Putamen (tissue), 1 donor: ENCODE data around the gene ASB13.
"Not testable (repeated sequence)": the region's sequence is repeated elsewhere in the genome, so short reads cannot be mapped to it uniquely, and the experiment has no call there.

Experiments used
- DNase-seq: peaks from one replicate; pipeline ENCODE4 v3.0.0-alpha.2; 2016; ENCODE audit warnings: low spot score

Gene ASB13

DNA sequence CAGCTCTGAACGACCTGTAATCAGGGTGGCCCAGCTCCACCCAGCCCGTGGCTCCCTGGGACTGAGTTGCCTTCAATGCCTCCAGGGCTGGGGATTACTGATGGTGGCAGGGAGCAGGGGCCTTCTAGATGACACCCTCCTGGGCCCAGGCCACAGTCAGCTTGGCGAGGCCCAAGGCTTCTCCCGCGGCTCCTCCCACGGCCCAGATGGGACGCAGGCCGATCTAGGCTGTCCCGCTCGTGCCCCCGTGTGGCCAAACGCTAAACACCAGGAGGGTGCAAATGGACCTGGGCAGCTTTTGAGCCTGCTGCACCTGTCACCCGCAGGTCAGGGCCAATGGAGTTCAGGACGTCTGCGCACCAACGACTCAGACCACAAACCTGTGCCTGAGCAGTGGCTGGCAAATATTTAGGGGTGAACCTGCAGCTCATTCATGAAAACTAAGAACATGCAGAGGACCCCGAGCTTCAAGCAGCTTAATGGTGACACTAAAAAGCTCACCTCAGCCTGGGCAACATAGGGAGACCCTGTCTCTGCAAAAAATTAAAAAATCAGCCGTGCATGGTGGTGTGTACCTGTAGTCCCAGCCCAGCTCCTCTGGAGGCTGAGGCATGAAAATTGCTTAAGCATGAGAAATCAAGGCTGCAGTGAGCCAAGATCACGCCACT is 43.2 kb downstream of the ASB13 start:
- DNase-seq = peak; percentile 60

DNA sequence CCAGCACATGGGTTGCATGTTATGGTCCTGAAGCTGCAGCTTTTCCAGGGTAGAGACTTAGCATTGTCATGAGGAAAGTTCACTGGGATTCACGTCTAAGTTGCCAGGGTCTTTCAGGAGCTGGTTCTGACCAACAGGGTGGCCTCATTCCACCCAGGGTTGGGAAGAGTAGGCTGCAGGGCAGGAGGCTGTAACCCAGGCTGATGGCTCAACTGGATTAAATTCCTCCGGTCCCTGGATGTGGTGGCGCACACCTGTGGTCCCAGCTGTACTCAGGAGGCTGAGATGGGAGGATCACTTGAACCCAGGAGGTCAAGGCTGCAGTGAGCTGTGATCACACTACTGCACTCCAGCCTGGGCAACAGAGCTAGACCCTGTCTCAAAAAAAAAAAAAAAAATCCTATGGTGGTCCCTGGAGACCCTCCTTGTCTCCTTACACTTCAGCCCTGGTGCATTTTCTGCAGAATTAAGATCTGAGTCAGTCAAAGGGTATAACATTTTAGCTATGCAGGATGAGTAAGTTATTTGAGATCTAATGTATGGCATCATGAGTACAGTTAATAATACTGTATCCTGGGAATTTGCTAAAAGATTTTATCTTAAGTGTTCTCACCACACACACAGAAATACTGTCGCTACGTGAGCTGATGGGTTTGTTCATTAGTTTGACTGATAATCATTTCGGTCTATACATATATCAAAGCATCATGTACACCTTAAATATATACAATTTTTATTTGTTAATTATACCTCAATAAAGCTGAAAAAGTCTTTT is 44.0 kb downstream of the ASB13 start:
- DNase-seq = no peak

DNA sequence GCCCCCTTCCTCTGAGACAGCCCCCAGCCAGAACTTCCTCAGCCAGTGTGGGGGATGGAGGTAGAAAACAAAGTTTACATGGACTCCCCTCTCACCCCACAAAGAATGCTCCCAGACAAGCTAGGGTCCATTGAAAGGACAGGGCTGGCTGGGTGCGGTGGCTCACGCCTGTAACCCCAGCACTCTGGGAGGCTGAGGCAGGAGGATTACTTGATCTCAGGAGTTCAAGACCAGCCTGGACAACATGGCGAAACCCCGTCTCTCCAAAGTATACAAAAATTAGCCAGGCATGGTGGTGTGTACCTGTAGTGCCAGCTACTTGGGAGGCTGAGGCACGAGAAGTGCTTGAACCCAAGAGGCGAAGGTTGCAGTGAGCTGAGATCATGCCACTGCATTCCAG is 45.0 kb downstream of the ASB13 start:
- not testable (repeated sequence) for DNase-seq

DNA sequence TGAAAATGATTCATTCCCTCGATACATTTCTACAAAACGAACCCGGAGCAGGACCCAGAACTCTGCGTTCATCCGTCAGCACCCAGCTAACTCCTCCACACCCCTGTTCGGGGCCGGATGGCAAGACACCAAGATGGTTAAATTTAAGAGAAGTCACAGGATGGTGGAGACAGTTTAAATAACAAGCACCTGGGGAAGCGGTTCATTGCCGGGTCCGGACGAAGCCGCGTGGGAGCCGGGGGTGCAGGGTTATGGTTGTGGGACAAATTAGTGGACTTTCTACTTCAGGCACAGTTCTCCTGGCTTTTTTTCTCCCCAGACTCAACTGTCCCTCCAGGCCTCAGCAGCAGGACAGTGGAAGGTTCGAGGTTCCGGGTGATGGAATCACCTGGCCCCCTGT is 45.4 kb downstream of the ASB13 start:
- DNase-seq = no peak

DNA sequence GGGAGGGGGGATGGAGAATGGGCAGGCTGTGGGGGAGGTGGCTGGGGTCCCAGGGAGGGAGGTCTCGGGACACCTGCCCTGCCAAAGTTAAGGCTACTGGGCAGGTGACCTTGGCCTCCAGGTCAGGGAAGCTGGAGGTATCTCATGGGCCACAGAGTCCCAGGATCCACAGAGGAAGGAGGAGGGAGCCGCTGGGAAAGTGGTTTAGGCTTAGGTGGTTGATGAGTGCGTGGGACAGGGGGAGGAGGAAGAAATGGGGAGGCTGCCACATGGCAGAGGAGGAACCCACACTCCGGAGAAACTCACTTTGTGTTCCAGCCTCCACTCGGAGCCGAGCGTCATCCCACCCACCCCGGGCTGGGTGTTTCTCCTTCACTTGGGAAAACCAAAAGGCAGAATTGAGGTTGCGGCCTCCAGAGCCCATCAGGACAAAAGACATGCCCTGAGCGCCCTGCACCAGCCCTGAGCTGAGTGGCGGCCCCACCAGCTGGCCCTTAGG is 46.1 kb downstream of the ASB13 start:
- DNase-seq = peak; percentile 18

DNA sequence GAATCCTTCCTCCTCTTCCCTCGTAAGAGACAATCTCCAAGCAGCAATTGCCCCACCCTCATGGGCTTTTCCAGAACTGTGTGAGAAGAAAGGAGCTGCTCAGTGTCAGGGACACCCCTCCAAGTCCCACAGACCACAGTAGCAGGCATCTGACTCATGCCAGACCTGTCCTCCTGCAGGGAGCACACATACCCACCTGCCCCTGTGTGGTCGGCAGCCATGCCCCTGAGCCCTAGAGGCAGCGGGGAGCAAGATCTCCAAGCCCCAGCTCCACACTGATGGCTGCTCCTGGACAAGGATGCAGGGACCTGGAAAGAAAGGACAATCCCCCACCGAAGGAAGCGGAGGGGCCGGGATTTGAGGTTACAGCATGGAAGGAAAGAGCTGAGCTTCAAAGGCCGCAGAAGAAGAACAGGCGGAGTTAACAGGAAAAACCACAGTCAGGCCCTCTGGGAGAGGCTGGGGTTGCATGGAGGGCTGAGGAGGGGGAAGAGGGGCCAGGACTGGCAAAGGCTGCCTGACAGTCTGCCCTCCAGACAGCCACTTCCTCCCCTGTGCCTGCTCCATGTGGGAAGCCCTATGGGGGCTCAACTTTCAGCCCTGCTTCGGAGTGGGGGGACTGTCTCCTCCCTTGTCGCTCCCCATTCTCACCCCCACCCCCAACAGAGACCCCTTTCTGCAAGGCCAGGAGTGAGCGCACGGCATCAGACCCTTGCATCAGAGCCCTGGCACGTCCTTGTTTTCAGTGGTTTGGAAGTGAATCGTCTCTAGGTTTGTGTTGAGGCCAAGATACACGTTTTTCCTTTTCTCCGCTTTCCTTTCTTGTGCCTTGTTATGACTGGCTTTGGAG is 46.8 kb downstream of the ASB13 start:
- no peak for DNase-seq

DNA sequence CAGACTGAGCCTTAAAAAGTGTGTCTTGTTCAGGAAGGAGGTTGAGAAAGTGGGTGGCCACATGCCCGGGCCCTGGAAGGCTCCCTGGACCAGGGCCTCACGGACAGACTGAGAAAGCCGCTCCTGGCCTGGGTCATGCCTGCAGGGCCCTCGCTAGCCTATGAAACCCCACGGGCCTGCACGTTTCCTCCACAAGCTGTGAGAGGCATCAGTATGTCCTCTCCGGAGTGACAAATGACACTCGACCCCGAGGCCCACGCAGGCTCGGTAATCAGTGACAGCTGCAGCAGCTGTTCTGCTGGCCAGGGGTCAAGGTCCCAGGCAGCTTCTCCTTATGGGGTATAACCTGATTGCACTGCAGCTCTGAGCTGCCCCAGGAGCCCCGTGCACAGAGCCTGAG is 47.6 kb downstream of the ASB13 start:
- DNase-seq = no peak

DNA sequence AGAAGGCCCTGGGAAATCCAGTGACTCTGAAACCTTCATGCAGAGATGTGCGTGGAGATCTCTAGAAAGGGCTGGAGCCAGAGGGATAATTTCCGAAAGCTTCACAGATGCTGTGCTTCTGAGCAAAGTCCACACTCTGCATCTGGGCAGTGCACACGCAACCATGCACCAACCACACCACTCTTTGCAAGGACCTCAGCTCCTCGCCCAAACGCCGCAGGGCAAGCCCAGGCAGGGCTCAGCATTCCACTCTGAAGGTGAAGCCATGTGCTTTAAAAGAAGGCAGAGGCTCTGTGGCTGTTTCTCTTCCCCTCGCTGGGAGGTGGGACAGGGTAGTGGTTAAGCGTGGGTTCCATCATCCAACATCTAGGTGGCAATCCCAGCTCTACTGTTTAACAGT is 48.4 kb downstream of the ASB13 start:
- DNase-seq = no peak

DNA sequence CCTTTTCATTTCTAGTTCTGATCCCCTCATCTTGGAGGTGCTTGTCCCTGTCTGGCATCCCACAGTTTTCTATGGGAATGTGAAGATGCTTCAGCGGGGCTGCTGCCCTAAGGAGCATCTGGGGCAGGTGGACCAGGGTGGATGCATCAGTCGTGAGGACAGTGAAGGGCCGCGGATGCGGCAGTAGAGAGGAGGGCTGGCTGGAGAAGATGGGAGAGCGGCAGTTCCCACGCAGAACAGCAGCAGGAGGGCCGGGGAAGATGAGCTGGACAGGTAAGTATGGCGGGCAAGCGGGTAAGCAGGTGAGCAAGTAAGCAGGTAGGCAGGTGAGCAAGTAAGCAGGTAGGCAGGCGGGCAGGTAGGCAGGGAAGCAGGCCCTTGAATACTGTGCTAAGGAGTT is 48.9 kb downstream of the ASB13 start:
- no peak for DNase-seq

DNA sequence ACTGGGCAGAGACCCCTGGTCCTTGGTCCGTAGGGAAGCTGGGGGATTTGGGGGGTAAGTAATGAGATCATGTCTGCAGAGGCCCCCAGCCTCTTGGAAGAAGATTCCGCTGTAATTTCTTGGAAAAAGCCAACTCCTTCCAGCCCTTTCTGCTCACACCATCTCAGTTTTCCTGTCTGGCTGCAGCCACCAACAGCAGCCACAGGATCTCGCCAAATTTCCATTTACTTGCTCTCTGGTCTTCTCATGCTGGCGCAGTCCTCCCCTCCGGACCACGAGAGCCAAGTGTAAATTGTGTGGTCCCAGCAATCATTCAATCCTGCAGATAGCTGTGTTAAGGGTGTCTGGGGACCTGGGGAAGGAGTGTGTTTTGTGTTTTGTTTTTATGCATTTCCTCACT is 49.6 kb downstream of the ASB13 start:
- no peak for DNase-seq

DNA sequence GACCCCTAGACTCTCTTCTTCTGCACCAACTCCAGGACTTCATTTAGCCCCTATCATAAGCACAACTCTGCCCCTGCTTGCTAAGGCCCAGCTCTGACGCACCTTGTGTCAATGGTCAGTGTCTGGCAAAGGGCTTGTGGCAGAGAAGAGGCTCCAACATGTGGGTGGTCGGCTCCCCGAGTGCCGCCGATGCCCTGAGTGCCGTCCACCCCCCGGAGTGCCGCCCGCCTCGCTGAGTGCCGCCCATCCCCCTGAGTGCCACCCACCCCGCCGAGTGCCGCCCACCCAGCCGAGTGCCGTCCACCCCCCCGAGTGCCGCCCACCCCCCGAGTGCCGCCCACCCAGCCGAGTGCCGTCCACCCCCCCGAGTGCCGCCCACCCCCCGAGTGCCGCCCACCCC is 50.3 kb downstream of the ASB13 start:
- no peak for DNase-seq

DNA sequence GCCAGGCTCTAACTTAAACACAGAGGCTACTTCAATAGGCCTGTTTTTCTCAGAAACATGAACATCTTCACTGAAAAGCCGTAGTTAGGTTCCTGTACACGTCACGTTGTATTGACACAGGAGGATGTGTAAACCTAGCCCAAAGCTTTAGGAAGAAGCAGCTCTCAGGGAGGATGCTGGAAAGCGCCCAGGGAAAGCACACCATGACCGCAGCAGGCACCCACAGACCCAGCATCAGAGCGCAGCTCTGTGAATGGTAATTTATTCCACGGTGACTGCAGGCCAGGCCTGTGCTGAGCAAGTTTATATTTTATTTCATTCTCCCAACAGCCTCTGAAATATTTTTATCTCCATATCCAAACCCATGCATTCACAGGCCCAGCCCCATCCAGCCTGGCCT is 51.1 kb downstream of the ASB13 start:
- DNase-seq = no peak

DNA sequence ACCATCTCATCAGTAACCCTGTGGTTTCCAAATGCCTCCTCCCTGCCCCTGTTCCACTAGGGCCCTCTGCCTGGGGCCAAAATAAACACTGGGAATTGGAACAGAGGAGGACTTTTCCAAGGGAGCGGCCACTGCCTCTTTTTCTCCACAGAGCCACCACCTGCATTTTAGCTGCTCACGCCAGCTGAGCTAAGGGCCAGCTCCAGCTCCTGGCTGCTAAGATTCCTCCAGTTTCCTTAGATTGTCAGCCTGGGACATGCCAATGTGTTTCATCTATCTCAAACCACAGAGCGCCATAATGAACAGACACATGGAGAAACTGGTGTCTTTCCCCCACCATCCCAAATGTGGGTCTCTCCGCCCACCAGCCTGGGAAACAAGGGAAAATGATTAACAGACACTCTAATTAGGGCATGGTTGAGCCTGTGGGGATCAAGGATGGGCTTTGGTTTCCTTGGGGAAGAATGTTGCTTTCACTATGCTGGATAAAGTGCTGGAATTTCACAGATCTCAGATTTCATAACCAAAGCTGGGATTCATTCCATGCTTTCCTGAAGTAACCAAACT is 52.2 kb downstream of the ASB13 start:
- no peak for DNase-seq

DNA sequence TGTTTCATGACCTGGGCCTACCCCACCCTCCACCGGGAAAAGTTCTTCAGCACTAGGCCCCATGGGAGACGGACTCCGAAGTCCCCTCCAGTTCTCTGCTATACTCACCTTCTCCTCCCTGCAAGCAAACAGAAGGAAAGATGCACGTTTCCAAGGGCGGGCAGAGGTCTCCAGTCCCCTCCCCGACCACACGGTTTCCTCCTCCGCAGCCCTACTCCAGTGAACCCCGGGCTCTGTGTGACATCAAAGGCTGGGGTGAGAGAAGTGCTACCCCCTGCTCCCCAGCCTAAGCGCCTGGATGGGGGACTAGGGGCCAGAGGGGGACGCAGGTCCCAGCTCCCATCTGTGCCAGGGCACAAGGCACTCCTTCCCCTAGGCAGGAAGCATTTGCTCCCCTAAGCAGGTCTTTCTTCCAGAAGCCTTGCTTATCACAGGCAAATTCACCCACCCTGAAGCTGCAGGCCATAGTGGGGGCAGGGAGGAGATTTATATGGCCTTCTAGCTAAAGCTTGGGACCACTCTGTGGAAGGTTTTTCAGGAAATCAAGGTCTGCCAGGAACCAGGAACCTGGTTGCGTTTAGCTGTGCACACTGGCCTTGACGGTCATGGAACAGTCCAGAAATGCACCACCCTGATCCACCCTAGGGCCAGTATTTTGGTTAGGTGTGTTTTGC is 52.8 kb downstream of the ASB13 start:
- no peak for DNase-seq

DNA sequence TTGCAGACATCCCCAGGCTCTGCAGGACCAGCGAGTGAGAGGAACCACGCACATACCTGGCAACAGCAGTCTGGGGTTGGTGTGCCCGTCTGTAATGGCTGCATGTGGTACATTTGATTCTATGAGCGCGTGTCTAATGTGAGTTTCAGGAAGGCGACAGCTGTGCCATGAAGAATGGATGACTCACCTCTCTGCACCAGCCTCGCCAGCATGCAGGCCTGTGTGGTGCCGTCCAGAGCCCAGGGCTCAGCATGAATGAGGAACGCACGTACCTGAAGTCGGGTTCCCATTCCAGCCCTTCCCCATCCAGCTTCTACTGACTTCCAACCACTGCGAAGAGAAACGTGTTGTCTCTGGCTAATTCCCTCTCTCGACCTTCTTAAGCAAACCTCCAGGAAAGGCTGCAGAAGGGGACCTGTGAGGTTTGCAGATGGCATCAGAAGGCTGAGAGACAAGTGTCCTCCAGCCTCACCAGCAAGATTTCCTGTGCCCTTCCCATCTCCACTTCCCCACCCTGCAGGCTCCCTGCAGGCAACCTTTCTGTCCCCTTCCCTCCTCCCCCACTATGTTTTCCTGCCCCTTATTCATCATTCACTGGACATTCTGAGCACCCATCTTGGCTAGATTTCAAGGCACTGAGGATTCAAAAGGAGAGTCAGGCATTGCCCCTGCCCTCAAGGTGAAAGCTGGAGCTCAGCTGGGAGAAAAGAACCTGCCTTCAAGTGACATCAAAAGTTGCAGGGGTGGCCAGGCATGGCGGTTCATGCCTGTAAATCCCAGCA is 54.3 kb downstream of the ASB13 start:
- DNase-seq = no peak

DNA sequence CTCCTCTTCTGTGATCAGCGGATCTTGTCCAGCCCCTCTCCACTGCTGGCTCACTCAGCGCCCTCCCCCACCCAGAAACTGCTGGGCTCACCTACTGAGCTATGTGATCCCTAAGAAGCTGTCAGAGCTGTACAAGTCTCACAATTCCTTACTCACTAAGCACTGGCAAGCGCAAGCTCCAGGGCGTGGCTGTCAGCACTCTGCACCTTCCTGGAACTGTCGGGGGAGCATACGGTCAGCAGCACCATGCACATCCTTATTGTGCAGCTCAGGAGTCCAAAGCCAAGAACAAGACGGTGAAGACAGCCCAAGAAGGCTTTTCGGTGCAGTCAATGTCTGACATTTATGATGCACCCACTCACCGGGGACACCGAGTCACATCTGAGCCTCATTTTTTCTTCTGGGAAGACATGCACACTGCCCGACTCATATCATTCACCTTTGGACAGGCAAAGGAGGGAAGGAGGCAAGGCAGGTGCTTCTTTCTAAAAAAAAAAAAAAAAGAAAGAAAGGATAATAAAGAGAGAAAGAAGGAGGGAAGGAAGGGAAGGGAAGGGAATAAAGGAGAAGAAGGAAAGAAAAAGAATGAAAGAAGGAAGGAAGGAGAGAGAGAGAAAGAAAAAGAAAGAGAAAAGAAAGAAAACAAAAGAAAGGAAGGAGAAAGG is 56.3 kb downstream of the ASB13 start:
- DNase-seq = no peak

DNA sequence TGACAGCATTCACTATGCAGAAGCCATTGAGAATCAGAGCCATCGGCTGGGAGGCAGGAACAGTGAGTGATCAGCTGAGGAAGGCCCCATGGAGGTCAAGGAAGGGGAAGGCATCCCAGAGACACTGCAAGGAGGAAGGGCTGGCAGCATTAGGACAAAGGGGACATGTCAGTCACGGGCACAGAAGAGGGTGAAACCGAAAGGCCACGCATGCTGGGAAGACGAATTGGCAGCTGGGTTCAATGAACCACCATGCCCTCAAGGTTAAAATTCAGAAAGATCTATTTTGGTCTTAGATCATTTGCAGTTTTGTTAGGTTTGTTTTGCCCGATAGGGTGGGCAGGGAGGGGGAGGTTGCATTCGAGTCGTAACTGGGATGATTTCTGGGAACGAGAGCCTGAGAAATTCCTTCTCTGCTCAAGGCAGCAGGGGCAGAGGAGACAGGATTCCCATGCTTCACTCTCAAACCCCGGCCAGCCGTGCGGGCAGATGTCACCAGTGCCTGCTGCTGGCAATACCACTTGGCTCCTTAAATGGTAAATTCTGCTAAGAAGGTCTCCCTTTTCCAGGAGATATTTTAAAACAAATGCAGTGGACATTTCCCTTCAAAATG is 57.7 kb downstream of the ASB13 start:
- no peak for DNase-seq

DNA sequence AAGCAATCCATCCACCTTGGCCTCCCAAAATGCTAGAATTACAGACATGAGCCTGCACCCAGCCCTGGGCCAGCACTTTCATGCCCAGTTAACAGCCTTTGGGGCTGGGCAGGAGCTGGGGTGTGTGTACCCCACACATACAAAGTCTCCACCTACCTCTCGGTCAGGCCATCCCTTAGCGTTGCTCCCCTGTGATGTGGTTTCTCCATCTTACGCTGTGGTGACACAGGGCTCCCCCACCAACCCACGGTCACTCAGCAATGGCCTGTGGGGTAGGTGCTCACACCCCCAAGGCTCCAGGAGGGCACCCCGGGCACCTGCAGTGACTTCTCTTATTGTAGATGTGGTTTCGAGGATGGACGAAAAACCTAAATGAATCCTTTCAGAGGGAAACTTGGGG is 58.8 kb downstream of the ASB13 start:
- no peak for DNase-seq

DNA sequence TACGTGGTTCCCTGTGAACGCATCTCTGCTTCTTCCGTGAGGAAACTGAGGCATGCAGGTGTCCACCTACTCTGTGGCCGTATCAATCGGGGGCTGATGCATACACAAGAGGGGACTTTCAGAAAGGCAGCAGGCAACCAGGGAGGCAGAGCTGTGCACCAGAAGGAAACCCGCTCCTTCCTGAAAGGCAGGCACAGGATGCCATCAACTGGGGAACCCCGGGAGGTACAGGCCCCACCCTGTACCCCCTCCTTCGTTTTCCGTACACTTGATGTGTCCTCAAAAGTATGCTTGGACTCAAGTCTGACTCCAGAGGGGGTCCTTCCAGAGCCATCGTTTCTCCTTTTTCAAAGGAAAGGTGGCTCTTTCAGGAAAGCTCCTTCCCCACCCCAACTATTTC is 59.5 kb downstream of the ASB13 start:
- no peak for DNase-seq

DNA sequence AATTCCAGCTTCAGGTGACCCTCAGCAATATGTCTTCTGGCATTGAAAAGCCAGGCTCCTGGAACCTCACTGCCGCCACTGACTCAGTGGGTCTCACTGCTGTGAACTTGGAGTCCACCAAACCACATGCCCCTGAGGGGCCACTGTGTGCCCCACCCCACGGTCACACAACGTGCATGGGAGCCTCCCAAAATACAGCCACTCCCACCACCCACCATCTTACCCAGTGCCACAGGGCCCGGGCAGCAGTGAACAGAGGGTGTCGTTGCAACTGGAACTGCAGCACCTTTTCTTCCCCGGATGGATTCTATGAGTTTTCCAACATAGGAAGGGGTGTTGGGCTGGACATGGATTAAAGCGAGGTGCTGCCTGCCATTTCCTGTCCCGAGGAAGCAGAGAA is 60.1 kb downstream of the ASB13 start:
- no peak for DNase-seq
